IMR-90 (cell line): ENCODE data around the gene ANKFN1.

ENCODE experiments used
- CHD1 ChIP-seq: IDR thresholded peaks from 2 replicates; pipeline ENCODE4 v1.6.1; 2012; ENCODE audit warnings: low read depth, low read length, improper control_type of control experiment
- CTCF ChIP-seq: conservative IDR thresholded peaks from 2 replicates; pipeline ENCODE4 v1.5.1; 2012; ENCODE audit warnings: mild to moderate bottlenecking, low read depth, low read length, improper control_type of control experiment
- ELK1 ChIP-seq: fragments of 150-350 bp; IDR thresholded peaks from 2 replicates; pipeline ENCODE4 v1.6.1; 2016; ENCODE audit warnings: low read depth, mild to moderate bottlenecking, low read length, moderate library complexity, borderline replicate concordance
- MAFK ChIP-seq: IDR thresholded peaks from 2 replicates; pipeline ENCODE4 v1.6.1; 2012; ENCODE audit warnings: low read depth, low read length, improper control_type of control experiment
- MXI1 ChIP-seq: IDR thresholded peaks from 2 replicates; pipeline ENCODE4 v1.6.1; 2012; ENCODE audit warnings: low read depth, mild to moderate bottlenecking, low read length, moderate library complexity, borderline replicate concordance
- POLR2A ChIP-seq: IDR thresholded peaks from 2 replicates; pipeline ENCODE4 v1.6.1; 2012; ENCODE audit warnings: mild to moderate bottlenecking, low read depth, low read length
- SMC3 ChIP-seq: fragments of 150-350 bp; IDR thresholded peaks from 2 replicates; pipeline ENCODE4 v1.6.1; 2016; ENCODE audit warnings: low read depth, mild to moderate bottlenecking, antibody characterized with exemption, low read length, moderate library complexity

GRCh38 chr17:56213031-56213430 is 59.8 kb downstream of the ANKFN1 start:
- TF ChIP-seq CTCF (no peak), MAFK (no peak), SMC3 (no peak), ELK1 (no peak), POLR2A (no peak), CHD1 (no peak), MXI1 (no peak)
